HG03457 (cell line): Measurements from ENCODE around the gene SMLR1.

Source experiments
- ATAC-seq: cut with Tn5 transposase; IDR thresholded peaks from one replicate; pipeline ENCODE4 v1.9.1; 2021; ENCODE audit warnings: moderate number of reproducible peaks; ENCODE audit not compliant: unreplicated experiment

SMLR1 gene

DNA sequence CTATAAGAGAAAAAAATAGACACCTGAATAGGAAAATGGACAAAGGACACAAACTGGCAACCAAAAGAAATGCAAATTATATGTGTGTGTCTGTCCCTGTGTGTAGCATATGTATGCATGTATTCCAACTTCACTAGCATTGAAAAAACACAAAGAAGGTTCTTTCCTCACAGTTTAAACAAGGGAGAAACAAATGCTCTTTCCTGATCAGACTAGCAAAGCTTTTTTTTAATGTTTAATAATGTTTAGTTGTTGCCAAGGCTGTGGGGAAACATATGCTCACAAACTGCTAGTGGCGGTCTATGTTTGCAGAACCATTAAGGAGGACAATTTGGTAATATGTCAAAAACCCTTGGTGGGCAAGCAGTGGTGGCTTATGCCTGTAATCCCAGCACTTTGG, 22.4 kb downstream of the SMLR1 start:
- no peak for ATAC-seq

DNA sequence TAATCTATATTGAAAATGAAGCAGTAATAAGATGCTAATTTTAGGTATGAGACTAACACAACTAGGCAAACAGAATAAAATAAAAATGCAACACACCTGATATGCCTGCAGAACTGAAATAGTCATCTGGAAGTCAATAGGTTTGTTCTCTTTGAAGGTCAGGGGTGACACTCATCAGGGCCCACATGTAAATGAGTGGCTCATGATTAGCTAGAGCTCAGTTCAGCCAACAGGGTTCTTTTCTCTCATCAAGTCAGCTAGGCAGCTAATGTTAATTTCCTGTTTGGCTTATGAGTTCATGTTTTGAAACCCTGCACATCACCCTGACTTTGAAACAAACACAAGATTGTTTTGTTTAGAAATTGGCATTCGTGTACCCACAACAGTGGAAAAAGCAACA, 23.8 kb downstream of the SMLR1 start:
- ATAC-seq: no peak

DNA sequence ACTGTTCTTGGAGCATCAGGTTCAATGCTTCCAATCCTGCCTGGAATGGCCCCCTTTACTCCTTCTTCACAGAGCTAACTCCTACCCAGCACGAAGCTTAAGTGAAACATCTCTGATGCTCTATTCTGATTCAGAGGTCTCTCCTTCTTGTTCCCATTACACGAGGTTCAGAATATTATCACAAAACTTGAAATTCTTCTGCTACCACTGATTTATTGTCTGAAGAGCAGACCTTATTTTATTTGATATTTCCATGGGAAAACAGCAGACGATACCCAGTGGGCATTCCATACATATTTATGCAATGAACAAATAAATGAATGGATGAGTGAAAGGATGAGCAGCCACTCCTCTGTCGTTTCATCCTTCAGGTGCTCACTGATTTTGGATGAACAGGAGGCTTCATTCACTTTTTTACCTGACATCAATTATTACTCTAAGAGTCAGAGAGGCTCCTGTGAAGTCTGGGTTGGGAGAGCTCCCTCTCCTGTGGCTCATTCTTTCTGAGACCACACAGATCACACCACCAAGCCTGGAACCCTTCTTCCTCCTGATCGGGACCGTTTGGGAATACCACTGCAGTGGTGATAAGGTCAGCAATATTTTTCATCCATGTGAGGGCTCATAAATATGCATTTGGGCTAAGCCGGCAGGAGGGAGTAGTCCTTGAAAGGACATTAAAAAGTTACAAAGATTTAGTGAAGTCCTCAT, 25.8 kb downstream of the SMLR1 start:
- no peak for ATAC-seq

DNA sequence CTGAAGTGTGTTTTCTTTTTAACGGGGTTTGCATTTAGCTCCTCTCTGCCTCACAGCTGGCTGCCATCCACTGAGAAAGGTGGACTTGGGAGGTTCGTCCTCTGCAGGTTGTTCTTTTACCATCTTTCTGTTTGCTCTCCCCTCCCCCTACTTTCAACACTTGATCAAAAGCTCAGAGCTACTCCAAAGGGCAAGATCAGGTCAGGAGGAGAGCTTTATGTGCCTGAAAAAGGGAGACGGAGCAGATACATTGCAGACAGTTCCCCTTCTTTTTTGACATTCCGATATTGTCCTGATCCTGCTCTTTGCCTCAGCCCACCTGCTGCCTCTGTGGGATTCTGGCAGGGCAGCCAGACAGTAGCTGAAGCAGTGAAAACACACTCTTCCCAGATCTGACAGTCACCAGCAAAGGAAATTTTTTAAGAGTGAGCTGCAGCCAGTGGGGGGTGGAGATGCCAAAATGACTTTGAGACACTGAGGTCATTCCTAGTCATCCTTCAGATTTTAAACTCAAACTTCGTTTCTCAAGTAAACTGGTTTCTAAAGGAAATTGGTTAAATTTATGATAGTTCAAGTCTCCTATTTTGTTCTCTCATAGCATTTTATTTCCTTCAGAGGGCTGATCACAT, 26.5 kb downstream of the SMLR1 start:
- no peak for ATAC-seq

DNA sequence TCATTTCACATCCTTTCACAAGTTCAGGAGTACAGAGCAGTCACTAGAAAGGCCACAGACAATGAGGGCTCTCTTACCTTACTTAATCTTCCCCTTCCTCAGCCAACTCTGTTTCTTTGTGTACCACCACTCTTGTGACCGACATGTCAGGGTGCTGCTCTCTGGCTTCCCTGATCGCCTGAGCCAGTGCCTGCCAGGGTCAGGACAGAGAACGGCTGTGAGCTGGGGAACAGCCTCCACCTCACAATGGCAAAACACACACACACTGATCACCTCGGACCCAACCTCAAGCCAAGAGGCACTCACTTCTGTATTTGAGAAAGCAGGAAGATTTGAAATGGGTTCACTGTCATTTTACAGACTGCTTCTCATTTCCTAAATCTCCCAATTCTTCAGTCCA, 30.8 kb downstream of the SMLR1 start:
- no peak for ATAC-seq

DNA sequence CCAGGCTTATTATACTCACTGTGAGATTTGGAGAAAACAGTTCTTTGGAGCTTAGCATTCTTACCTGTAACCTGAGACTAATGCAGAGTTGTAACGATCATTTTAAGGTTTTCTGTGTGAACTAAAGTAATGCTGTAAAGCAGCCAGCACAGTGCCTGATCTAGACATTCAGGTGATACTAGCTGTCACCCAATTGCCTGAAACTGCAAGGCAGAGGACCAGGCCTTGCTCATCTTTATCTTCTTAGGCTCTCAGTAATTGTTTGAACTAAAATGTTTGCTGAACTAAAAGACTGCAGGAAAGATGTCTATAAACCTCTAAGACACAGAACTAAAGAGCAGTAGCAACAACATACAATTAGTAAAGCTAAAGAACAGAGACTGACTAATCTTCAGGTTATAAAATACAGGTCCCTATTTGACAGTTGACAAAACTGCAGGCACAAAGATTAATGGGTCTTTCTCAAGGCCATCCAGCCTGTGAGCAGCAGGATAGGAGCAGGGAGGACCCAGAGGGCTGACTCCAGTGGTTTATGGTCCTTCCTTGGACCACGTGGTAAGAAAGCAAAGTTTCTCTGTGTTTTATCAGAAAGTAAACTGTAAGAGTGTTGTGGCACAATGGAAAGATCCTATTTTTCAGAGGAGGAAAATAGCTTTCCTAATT, 31.4 kb downstream of the SMLR1 start:
- ATAC-seq: no peak

DNA sequence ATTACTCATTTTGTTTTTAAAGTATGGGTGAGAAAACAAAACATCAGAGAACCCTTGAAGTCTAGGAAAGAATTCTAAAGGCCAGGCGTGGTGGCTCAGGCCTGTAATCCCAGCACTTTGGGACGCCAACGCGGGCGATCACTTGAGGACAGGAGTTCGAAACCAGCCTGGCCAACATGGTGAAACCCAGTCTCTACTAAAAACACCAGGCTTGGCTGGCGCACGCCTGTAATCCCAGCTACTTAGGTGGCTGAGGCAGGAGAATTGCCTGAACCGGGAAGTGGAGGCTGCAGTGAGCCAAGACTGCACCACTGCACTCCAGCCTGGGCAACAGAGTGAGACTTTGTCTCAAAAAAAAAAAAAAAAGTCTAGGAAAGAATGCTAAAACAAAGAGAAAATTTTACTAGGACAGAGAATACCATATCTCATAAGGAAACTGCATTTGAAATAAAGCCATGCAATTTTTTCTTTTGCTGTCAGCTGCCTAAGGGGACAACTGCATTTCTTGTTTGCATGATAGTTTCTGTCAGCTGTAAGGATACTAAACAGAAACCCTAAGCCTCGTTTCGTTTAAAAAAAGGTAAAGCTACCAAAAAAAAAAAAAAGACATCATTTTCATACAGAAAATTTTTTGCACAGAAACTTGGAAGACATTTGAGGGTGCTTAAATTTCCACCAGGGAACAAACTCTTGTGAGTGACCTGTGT, 32.1 kb downstream of the SMLR1 start:
- ATAC-seq: no peak

DNA sequence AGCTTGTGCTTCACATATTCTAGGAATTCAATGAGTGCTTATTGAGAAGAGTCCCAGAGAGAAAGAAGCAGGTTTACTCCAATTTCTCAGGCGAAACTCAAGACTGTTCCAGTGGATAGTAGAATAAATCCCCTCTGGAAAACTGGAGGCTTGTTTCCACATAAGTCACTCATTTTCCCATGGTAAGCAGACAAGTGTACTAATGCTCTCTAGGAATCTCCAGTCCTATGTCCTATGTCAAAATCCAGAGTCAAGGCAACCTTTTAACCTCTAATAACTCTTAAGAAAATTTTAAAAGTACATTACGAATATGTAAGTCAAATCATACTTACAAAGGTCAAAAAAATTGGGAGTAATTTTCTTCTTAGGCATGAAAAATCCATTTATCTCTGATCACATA, 35.2 kb downstream of the SMLR1 start:
- no peak for ATAC-seq

DNA sequence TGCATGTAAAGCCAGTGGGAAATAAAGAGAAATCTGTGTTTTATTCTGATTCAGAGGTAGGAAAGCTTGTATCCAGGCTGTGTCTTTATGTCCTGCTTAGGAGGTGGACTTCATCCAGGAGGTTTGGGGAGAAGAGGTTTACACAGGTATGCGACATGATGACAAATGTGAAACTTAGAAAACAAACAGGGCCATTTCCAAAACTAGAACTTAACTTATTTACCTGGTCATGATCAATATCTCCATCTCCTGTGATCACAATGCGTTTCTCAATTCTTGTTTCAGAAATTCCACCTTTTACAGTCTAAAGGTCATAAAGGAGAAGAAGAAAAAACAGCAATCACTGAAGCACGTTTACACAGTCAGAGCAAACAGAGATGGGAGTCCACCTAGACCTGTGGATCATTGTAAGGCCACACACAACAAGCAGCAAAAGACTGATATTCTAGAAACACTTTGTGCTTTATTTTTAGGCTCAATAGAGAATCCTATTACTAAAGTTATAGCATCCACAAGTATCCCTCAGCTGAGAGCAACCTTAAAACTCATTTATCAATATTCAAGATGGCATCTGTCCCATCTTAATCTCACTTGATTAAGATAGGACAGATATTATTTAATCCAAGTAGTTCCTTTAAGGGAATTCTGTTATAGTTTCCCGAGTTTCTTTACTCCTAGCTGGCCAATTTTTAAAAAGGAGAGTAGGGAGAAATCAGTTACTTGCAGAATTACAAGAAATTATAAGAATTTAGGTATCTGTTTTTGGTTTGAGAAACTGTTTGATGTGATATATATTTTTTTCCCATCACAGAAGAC, 36.4 kb downstream of the SMLR1 start:
- ATAC-seq: no peak

DNA sequence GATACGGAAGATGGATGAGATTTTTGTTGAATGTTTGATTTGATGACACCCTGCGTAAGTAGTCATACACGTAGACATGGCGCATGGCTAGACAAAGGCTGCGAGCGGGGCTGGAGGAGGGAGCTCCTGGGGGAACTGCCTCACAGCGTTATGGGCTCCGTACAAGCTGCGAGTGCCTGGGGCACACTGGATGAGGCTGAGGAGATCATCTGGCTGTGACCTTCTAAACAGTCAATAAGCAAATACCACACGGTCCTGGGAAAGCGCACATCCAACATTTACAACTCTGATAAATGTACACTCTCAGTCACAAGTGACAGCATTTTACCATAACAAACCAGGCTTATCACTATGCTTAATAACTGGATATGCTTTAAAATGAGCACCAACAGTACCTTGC, 37.1 kb downstream of the SMLR1 start:
- no peak for ATAC-seq

DNA sequence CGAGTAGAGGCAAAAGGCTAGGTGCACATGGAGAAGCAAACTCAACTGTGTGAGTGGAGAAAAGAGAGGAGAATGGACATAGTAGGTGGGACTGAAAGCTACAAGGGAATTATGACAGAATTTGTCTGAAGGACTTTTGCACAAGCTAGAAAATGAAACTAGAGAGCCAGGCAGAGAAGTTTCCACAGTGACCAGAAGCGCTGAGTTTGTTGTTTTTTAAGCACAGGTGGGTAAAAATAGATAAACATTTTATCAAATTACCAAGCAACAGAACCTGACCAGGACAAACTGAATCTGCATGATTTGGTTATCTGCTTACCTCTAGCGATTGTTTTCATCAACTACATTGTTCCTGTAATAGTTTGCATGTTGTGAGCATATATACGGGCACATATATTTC, 38.6 kb downstream of the SMLR1 start:
- ATAC-seq: no peak

DNA sequence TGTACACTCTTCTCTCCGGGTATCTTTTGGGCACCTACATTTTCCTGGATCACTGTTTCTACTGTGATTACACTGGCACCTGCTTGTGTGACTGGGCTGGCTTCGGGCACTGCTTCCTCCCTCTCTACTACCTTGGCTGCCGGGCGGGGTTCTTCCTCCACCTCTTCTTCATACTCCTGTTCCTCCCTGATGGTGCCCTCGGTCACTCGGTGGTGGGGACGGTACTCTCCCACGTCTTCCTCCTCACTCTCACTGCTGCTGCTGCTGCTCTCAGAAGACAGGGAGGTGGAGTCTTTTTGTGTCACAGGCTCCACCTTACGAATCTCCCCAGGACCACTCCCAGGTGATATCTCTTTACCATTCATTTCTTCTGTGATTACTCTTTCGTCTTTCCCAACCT, 42.5 kb downstream of the SMLR1 start:
- no peak for ATAC-seq

DNA sequence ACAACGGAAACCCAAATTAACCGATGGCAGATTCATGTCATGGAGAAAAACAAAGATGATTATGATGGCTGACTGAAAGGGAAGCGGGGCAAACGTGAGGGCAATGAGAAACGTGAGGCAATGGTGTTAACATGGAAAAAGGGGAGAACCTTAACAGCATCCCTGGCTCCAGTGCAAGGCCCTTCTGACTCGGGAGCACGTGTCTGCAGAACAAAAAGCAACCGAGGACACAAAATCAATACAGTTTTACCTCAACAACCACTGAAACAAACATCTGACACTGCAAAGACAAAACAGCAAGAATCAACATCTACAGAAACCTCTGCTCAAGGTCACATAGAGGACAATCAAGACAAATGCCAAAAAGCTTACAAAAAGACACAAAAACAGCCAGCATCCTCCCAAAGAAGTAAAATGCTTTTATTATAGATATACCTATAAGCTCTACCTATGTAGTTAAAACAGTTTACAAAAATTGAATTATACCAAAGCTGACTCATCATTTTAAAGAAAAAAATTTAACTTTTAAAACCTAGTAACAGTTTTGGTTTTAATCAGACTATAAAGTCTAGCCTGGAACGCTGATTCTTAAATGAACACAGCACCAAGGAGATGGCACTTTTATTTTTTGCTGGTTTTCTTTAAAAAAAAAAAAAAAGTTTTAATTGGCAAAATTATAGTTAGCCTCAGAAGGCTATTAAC, 43.1 kb downstream of the SMLR1 start:
- no peak for ATAC-seq

DNA sequence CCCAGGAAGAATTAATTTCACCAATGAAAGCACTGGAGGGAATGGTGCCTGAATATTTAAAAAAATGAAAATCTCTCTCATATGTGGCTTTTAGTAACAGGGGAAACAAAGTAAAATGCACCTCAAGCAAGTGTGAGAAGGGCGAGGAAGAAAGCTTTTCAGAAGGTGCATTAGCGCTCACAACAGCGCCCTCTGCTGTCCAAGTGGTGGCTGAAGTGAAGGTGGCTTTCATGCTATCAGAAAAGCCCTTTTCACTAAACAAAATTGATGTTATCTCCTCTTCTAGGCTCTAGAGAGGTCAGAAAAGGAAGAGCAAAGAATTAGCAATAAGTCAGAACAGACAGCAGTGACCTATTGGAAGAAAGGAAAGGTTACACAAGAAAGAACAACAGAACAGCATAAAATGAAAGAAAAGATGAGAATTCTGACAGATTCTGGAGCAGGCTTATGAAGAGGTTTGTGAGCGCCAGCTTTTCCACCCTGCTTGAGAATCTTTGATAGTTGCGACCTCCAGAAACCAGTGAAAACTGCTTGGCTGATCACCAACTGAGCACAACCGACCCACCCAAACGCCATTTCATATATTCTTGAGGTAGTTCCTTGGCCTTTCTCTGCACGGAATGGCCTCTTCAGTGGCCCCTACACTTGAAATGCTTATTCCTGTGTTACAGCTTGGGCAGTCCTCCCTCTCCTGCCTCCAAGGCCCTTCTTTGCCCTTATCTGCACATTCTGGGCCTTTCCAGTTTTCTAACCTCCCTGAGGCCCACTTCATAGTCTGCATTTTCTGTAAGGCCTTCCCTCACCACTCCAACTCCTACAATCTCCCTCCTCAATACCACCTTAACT, 45.3 kb downstream of the SMLR1 start:
- ATAC-seq: no peak

DNA sequence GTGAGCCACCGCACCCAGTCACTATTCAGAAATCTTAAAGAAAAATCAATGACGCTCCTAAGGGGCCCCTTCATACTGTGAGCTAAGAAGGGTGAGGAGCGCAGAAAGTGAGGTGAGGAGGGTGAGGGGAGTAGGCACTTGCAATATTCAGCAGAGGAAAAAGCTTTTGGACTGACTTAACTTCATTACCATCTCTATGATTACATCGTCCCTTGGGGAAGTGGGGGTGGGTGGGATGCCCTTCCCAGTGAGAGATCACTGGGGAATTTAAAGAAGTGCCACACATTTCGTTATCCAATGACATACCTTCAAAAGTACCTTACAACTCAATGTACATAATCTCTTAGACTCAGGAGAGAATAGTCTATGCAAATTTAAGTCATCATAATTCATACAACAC, 46.5 kb downstream of the SMLR1 start:
- ATAC-seq: no peak

DNA sequence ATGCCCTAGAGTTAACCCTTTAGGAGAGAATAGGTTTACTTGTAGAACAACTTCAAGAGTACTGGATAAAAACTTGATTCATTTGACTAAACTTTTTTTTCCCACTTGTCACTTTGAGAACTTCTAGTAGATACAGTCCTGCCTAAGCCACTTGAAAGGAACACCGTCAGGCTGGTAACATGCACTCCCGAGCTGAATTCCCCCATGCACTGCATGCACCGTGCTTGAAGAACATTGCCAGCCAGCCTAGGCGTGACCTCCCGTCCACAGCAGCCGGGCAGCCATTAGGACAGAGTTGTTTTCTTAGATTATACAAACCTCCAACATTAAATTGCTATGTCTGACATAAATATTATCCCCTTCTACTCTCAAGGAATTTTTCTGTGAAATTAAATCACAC, 52.6 kb downstream of the SMLR1 start:
- ATAC-seq: no peak

DNA sequence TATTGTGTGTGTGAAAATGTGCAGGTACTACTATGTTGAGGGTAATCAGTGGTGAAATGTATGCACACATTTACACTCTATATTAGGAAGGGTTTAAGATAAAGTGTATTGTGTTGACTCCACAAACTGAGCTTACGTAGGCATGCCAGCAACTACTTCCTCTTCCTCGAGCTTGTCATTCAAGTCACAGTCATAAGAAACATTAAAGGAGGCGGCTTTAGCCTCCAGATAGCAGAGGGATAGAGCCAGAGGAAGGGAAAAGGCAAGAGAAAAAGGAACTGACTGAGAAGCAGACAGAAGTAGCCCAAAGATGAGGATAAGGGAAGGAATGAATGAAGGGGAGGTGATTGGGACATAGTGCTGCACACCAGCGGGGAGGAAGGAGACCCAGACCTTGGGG, 55.2 kb downstream of the SMLR1 start:
- ATAC-seq: no peak

DNA sequence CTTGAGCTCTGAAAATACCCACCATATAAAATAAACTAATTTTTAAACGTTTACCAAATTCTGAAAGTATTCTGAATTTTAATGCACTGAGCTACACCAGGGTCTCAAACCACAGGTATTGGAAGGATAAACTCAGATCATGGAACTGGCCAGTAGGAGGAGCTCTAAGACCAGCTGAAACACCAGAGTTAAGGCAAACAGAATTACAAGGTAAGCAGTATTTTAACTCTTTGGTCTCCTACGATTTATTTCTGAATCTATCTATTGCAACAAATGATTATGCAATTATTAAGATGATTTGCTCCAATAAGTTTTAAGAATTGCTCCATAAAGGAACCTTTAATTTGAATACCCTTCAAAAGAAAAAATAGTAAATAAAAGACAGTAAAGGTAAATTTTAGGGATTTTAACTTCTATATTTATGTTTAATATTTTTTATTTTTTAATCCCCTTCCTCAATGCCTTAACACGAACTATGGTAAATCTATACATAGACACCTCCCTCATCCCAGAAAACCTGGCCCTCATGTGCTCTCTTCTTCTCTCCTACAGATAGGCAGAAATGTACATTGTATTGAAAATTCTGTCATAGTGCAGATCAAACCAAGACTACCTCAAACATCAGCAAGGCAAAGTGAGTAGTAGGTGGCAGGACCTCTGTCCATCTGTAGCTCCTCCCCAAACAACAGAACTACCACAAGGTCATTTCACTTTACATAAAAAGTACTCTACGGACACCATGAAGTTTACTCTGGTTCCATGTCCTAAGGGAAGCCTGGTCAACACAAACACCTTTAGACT, 58.4 kb downstream of the SMLR1 start:
- ATAC-seq: peak; percentile 71
